Mammary epithelial cell (primary cell): Measurements from ENCODE around the gene ZSCAN25.

Experiments used
- EZH2 ChIP-seq: IDR thresholded peaks from 2 replicates; pipeline ENCODE4 v1.6.1; 2012; ENCODE audit warnings: low read length, inconsistent platforms, borderline replicate concordance
- TF ChIP-seq, protein P1 (sequence below), 2 donors: IDR thresholded peaks in 1 of 2; conservative IDR thresholded peaks in 1 of 2; 2 replicates each; pipeline ENCODE4 v1.5.1; 2011 to 2012; ENCODE audit warnings: inconsistent platforms in 2 of 2, low read length in 2 of 2, mild to moderate bottlenecking in 2 of 2, control low read depth in 1 of 2, low read depth in 1 of 2; ENCODE audit not compliant: insufficient read depth in 1 of 2; ENCODE audit errors: extremely low read depth in 1 of 2

- TF ChIP-seq, protein P1, sequence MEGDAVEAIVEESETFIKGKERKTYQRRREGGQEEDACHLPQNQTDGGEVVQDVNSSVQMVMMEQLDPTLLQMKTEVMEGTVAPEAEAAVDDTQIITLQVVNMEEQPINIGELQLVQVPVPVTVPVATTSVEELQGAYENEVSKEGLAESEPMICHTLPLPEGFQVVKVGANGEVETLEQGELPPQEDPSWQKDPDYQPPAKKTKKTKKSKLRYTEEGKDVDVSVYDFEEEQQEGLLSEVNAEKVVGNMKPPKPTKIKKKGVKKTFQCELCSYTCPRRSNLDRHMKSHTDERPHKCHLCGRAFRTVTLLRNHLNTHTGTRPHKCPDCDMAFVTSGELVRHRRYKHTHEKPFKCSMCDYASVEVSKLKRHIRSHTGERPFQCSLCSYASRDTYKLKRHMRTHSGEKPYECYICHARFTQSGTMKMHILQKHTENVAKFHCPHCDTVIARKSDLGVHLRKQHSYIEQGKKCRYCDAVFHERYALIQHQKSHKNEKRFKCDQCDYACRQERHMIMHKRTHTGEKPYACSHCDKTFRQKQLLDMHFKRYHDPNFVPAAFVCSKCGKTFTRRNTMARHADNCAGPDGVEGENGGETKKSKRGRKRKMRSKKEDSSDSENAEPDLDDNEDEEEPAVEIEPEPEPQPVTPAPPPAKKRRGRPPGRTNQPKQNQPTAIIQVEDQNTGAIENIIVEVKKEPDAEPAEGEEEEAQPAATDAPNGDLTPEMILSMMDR (conservative IDR thresholded peaks at IDR 0.05 in 1 of 2, IDR thresholded peaks at IDR 0.05 in 1 of 2; ENCODE audit: extremely low read depth in 1 of 2, insufficient read depth in 1 of 2, low read depth in 1 of 2, low read length in 2 of 2), result no peak
- no peak for TF ChIP-seq EZH2
Observed at GRCh38 chr7:99628471-99629465, 12.0 kb downstream of the ZSCAN25 start.
